GM19238 (cell line): ENCODE results near the gene PCDHGA12.
"Not testable (repeated sequence)": the region's sequence is repeated elsewhere in the genome, so short reads cannot be mapped to it uniquely, and the experiment has no call there.

Source experiments
- DNase-seq: peaks from one replicate; pipeline ENCODE4 v3.0.0; 2011; ENCODE audit warnings: low spot score; ENCODE audit not compliant: insufficient read length

The PCDHGA12 gene

GRCh38 chr5:141407790-141408505 is 22.4 kb upstream of the PCDHGA12 start, which contains the start of gene PCDHGB6:
Gene PCDHGB6, plus strand, starts transcription at chr5:141408021. Its CDS starts 182 bp downstream, at chr5:141408203.
- DNase-seq = not testable (repeated sequence)

GRCh38 chr5:141409598-141410306 is 20.6 kb upstream of the PCDHGA12 start:
- DNase-seq = no peak

GRCh38 chr5:141411575-141411974 is 18.7 kb upstream of the PCDHGA12 start:
- no peak for DNase-seq

- DNase-seq = peak; percentile 55
Observed at GRCh38 chr5:141412854-141413539, 17.3 kb upstream of the PCDHGA12 start, which contains the start of gene PCDHGA10. Gene PCDHGA10, plus strand, starts transcription at chr5:141412987. Its CDS starts 189 bp downstream, at chr5:141413176.

- DNase-seq = no peak
Observed at GRCh38 chr5:141413540-141414069, 16.7 kb upstream of the PCDHGA12 start.

- not testable (repeated sequence) for DNase-seq
Observed at GRCh38 chr5:141414548-141415274, 15.6 kb upstream of the PCDHGA12 start.

GRCh38 chr5:141415275-141415618 is 15.1 kb upstream of the PCDHGA12 start:
- DNase-seq = not testable (repeated sequence)

GRCh38 chr5:141417494-141418172 is 12.7 kb upstream of the PCDHGA12 start, which contains the start of gene PCDHGB7:
Gene PCDHGB7, plus strand, starts transcription at chr5:141417677. Its CDS starts 183 bp downstream, at chr5:141417860.
- DNase-seq = peak; percentile 53

GRCh38 chr5:141419074-141419880 is 11.0 kb upstream of the PCDHGA12 start:
- DNase-seq = no peak

- DNase-seq = no peak
Observed at GRCh38 chr5:141420855-141421488, 9.3 kb upstream of the PCDHGA12 start, which contains the start of gene PCDHGA11. Gene PCDHGA11, plus strand, starts transcription at chr5:141421051. Its CDS starts 177 bp downstream, at chr5:141421228.

GRCh38 chr5:141421489-141421855 is 8.8 kb upstream of the PCDHGA12 start:
- DNase-seq = no peak

GRCh38 chr5:141422742-141423291 is 7.5 kb upstream of the PCDHGA12 start:
- no peak for DNase-seq

GRCh38 chr5:141427783-141428426 is 2.4 kb upstream of the PCDHGA12 start:
- DNase-seq = no peak

- DNase-seq = no peak
Observed at GRCh38 chr5:141431286-141431685, 979 bp downstream of the PCDHGA12 start.

GRCh38 chr5:141432308-141432707 is 2.0 kb downstream of the PCDHGA12 start:
- not testable (repeated sequence) for DNase-seq

- not testable (repeated sequence) for DNase-seq
Observed at GRCh38 chr5:141432726-141433125, 2.4 kb downstream of the PCDHGA12 start.

- DNase-seq = no peak
Observed at GRCh38 chr5:141434006-141434405, 3.7 kb downstream of the PCDHGA12 start.

- DNase-seq = no peak
Observed at GRCh38 chr5:141437221-141437620, 6.9 kb downstream of the PCDHGA12 start.
